ENCODE data around the gene COMMD3.

GRCh38 chr10:22318772-22319171 lies 2.6 kb downstream of the COMMD3 start:
- no peak for TF ChIP-seq SMC3 (conservative IDR thresholded peaks at IDR 0.05; ENCODE audit: poor library complexity)
- no peak for TF ChIP-seq CTCF (IDR thresholded peaks at IDR 0.05; ENCODE audit: poor library complexity, severe bottlenecking)
- TF ChIP-seq EP300 (conservative IDR thresholded peaks at IDR 0.05; ENCODE audit: poor library complexity, severe bottlenecking) = no peak
- TF ChIP-seq EZH2 (IDR thresholded peaks at IDR 0.05; ENCODE audit: borderline replicate concordance, insufficient read depth, low read length, poor library complexity, severe bottlenecking) = no peak
- peak; percentile 43 for TF ChIP-seq POLR2AphosphoS5 (IDR thresholded peaks at IDR 0.05)
- TF ChIP-seq TAF1 (IDR thresholded peaks at IDR 0.05; ENCODE audit: low read depth) = no peak
- no peak for TF ChIP-seq MXI1 (conservative IDR thresholded peaks at IDR 0.05; ENCODE audit: poor library complexity, severe bottlenecking)
- no peak for TF ChIP-seq RAD21 (conservative IDR thresholded peaks at IDR 0.05)
- no peak for TF ChIP-seq REST (IDR thresholded peaks at IDR 0.05; ENCODE audit: borderline replicate concordance)

Data from neural cell (in vitro differentiated cells).